Measurements from ENCODE around the gene SPECC1. TPM values are rescaled to one million over a fixed set of nuclear protein-coding genes. Genes with fewer than 3 reads are reported as not detected.

The SPECC1 gene
- total and polyA plus RNA-seq, 2 of the 13 experiments (the other 11 are each of a cell fraction or from before 2014, with no cell fraction given), result 2.3 to 6.9 TPM

DNA sequence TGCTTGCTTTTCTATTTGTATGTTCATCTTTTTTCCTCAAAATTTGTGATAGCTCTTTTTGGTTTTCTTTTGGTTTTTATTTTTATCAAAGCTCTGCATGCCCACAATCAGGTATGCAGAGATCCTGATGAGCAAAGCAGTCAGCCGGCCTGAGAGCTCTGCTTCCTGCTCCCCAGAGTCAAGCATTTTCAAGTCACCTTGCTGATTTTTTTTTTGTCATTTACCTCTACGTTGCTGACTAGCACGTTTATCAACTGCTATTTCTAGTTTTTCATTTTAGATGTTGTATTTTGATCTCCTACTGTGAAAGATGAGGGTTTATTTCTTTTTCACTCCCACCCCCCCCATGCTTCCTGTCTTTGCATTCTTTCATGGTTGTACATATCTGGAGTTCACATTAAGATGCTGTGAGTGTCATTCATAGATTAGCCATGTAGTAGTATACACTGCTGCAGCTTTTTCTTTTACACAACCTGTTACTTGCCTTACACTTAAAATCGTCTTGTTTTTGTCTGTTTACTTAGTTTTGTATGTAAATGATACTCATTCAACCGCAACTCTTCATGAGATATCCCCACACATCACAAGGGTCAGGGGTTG, 262.0 kb downstream of the SPECC1 start:
- H3K4me3 ChIP-seq (replicated peaks in 1 of 3; ENCODE audit: insufficient read depth in 1 of 3, low read depth in 2 of 3, low read length in 3 of 3), result no peak overlapping the region
- no peak overlapping the region for H3K9ac ChIP-seq (ENCODE audit: insufficient read depth, low read depth, low read length)
- H3K79me2 ChIP-seq (ENCODE audit: insufficient read depth, low read length), result no peaks in the 10 kb centered on the region
- H4K20me1 ChIP-seq (ENCODE audit: insufficient read depth, low read length), result no peaks in the 10 kb centered on the region
- ATAC-seq, result no peak
- no peak overlapping the region for H3K27ac ChIP-seq (ENCODE audit: extremely low read length, insufficient read depth, low read length)
- H3K4me2 ChIP-seq (ENCODE audit: low read depth, low read length), result no peak overlapping the region
- no peaks in the 10 kb centered on the region for H3K9me3 ChIP-seq (ENCODE audit: low read length)
- peaks cover 0 to 1% of the 10 kb centered on the region in 2 experiments; a peak in 1 of 5 replicates for H3K27me3 ChIP-seq (ENCODE audit: control insufficient read depth in 1 of 2, insufficient read depth in 2 of 2, low read length in 2 of 2)
- H3K36me3 ChIP-seq (replicated peaks in 1 of 2; ENCODE audit: control insufficient read depth in 1 of 2, insufficient read depth in 2 of 2, low read length in 2 of 2), result no peaks in the 10 kb centered on the region
- in situ Hi-C loops (cut with HindIII; ENCODE audit: extremely low pct_ligation_motif_present, low pct_unique_long_range_greater_than_20kb) (no loop called here), intact Hi-C loops (cut with micrococcal nuclease; ENCODE audit: unreplicated experiment) (no loop called here)
- no peak for DNase-seq (ENCODE audit: low spot score)
- BruUV-seq (replicated peaks), result no TSS peak
- TF ChIP-seq ZNF263 (CRISPR knock-in tag; IDR thresholded peaks at IDR 0.05) (no peak), GABPB1 (CRISPR knock-in tag; IDR thresholded peaks at IDR 0.05) (no peak), ZNF841 (CRISPR knock-in tag; IDR thresholded peaks at IDR 0.05; ENCODE audit: borderline replicate concordance) (no peak), CEBPG (CRISPR knock-in tag; IDR thresholded peaks at IDR 0.05) (no peak), ATM (IDR thresholded peaks at IDR 0.05; ENCODE audit: borderline replicate concordance) (no peak), ZNF670 (CRISPR knock-in tag; IDR thresholded peaks at IDR 0.05; ENCODE audit: borderline replicate concordance) (no peak), PHF21A (CRISPR knock-in tag; IDR thresholded peaks at IDR 0.05) (no peak), ZNF354B (CRISPR knock-in tag; IDR thresholded peaks at IDR 0.05) (no peak), ZNF143 (CRISPR knock-in tag; IDR thresholded peaks at IDR 0.05) (no peak), FOSL1 (CRISPR knock-in tag; IDR thresholded peaks at IDR 0.05; ENCODE audit: borderline replicate concordance) (no peak), NR1H2 (CRISPR knock-in tag; IDR thresholded peaks at IDR 0.05; ENCODE audit: borderline replicate concordance, low read depth) (no peak), ZNF776 (CRISPR knock-in tag; IDR thresholded peaks at IDR 0.05) (no peak), ZNF577 (CRISPR knock-in tag; IDR thresholded peaks at IDR 0.05; ENCODE audit: borderline replicate concordance, low read depth) (no peak), ZBTB7B (CRISPR knock-in tag; IDR thresholded peaks at IDR 0.05) (no peak)
- TF ChIP-seq, protein P1, sequence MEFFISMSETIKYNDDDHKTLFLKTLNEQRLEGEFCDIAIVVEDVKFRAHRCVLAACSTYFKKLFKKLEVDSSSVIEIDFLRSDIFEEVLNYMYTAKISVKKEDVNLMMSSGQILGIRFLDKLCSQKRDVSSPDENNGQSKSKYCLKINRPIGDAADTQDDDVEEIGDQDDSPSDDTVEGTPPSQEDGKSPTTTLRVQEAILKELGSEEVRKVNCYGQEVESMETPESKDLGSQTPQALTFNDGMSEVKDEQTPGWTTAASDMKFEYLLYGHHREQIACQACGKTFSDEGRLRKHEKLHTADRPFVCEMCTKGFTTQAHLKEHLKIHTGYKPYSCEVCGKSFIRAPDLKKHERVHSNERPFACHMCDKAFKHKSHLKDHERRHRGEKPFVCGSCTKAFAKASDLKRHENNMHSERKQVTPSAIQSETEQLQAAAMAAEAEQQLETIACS (CRISPR knock-in tag; IDR thresholded peaks at IDR 0.05), result no peak
- TF ChIP-seq, protein P2, sequence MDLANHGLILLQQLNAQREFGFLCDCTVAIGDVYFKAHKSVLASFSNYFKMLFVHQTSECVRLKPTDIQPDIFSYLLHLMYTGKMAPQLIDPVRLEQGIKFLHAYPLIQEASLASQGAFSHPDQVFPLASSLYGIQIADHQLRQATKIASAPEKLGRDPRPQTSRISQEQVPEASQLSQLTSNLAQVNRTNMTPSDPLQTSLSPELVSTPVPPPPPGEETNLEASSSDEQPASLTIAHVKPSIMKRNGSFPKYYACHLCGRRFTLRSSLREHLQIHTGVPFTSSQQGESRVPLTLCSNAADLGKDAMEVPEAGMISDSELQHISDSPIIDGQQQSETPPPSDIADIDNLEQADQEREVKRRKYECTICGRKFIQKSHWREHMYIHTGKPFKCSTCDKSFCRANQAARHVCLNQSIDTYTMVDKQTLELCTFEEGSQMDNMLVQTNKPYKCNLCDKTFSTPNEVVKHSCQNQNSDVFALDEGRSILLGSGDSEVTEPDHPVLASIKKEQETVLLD (CRISPR knock-in tag; IDR thresholded peaks at IDR 0.05; ENCODE audit: low read depth), result no peak
- TF ChIP-seq, protein P3, sequence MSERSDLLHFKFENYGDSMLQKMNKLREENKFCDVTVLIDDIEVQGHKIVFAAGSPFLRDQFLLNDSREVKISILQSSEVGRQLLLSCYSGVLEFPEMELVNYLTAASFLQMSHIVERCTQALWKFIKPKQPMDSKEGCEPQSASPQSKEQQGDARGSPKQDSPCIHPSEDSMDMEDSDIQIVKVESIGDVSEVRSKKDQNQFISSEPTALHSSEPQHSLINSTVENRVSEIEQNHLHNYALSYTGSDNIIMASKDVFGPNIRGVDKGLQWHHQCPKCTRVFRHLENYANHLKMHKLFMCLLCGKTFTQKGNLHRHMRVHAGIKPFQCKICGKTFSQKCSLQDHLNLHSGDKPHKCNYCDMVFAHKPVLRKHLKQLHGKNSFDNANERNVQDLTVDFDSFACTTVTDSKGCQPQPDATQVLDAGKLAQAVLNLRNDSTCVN (CRISPR knock-in tag; IDR thresholded peaks at IDR 0.05; ENCODE audit: borderline replicate concordance), result no peak
- no peaks in the 10 kb centered on the region for H3K4me1 ChIP-seq (ENCODE audit: insufficient read depth, low read length)
- ChIA-PET CTCF (ENCODE audit: low intra/inter-chr PET ratio, low total read pairs) (no interaction called here), POLR2A (no interaction called here)
- H2AFZ ChIP-seq (ENCODE audit: low read length), result no peak overlapping the region
- WGBS (ENCODE audit: low lambda C conversion rate), result 50% methylated on average over 5 of the region's 5 CpGs
- no peak for FAIRE-seq
